SH-SY5Y (cell line): ENCODE measurements around the gene NSMCE1.

Source experiments
- GATA2 ChIP-seq: IDR thresholded peaks from 2 replicates; pipeline ENCODE4 v1.6.1; 2011; ENCODE audit warnings: mild to moderate bottlenecking, low read depth, low read length
- GATA3 ChIP-seq: IDR thresholded peaks from 2 replicates; pipeline ENCODE4 v1.6.1; 2011; ENCODE audit warnings: low read depth, mild to moderate bottlenecking, low read length, moderate library complexity

DNA sequence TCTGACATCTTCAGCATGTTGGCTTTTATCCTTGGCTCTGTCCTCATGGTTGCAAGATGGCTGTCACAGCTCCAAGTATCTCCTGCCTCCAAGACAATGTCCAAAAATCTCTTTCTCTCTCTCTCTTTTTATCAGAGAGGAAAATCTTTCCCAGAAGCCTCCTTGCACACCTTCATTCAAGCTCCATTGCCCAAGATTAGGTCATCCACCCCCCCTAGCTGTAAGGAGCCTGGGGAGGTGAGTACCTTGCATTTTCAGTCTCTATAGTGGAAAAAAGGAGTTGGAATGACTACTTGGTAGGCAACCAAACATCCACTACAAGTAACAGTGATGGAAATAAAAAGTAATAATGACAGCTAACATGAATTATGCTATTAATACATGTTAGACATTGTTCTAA is 22.0 kb upstream of the NSMCE1 start:
- no peak for TF ChIP-seq GATA3
- no peak for TF ChIP-seq GATA2
